ENCODE data around the gene ERBIN.

- TF ChIP-seq RFX5 (IDR thresholded peaks at IDR 0.05; ENCODE audit: low read depth, low read length) = no peak
- TF ChIP-seq BHLHE40 (IDR thresholded peaks at IDR 0.05; ENCODE audit: borderline replicate concordance in 1 of 2, low read depth in 2 of 2, low read length in 1 of 2) = no peak
These were observed 25.6 kb upstream of the ERBIN start for GRCh38 chr5:65900746-65901145.

Measured in GM12878 (cell line).